IMR-90 (cell line): ENCODE measurements around the gene HOXB1. TPM values are rescaled to one million over a fixed set of nuclear protein-coding genes. Genes with fewer than 3 reads are reported as not detected.

Experiments used
- ATAC-seq: fragments of 200-7000 bp; cut with Tn5 transposase; 2 replicates; pipeline ENCODE4 v1.9.1; 2020; ENCODE audit warnings: low read depth, mild to moderate bottlenecking, moderate library complexity
- BruUV-seq: library from RNA; stranded (reverse); fragments of 400-500 nt; replicated peaks from 2 replicates; lab custom pipeline; 2021; lab: Mats Ljungman, UMichigan
- CTCF ChIA-PET: fragments of 300-600 bp; formaldehyde crosslinking; extraction: SDS; loops from one replicate; lab custom pipeline; 2021; ENCODE audit warnings: antibody characterized with exemption; lab: Yijun Ruan, JAX
- POLR2A ChIA-PET: fragments of 300-600 bp; sonication (Branson Sonifier 250); formaldehyde crosslinking; loops from one replicate; lab custom pipeline; 2022; ENCODE audit warnings: antibody characterized with exemption; ENCODE audit not compliant: unreplicated experiment; lab: Charles Lee
- DNase-seq: peaks from one replicate; pipeline ENCODE4 v3.0.0; 2013
- H2AFZ ChIP-seq: replicated peaks from 2 replicates; pipeline ENCODE3; 2013; ENCODE audit warnings: low read length, mild to moderate bottlenecking; ENCODE audit not compliant: poor library complexity
- H2AK5ac ChIP-seq: 2 replicates; pipeline ENCODE4 v1.6.1; 2013; ENCODE audit warnings: low read depth, low read length, inconsistent platforms
- H2AK9ac ChIP-seq: replicated peaks from 2 replicates; pipeline ENCODE3; 2013; ENCODE audit warnings: mild to moderate bottlenecking, low read depth, low read length, moderate library complexity; ENCODE audit not compliant: poor library complexity
- H2BK120ac ChIP-seq: 2 replicates; pipeline ENCODE4 v1.6.1; 2013; ENCODE audit warnings: low read depth, low read length, inconsistent platforms
- H2BK15ac ChIP-seq: 3 replicates; pipeline ENCODE4 v1.6.1; 2013; ENCODE audit warnings: low read depth, low read length, inconsistent platforms
- H2BK20ac ChIP-seq: 2 replicates; pipeline ENCODE4 v1.6.1; 2013; ENCODE audit warnings: low read depth, mild to moderate bottlenecking, inconsistent platforms, low read length, moderate library complexity
- H2BK5ac ChIP-seq: 2 replicates; pipeline ENCODE4 v1.6.1; 2013; ENCODE audit warnings: mild to moderate bottlenecking, low read depth, low read length, inconsistent platforms; ENCODE audit not compliant: poor library complexity, severe bottlenecking
- H3K14ac ChIP-seq: replicated peaks from 2 replicates; pipeline ENCODE4 v1.6.1; 2013; ENCODE audit warnings: low read depth, low read length, inconsistent platforms
- H3K18ac ChIP-seq: 2 replicates; pipeline ENCODE4 v1.6.1; 2013; ENCODE audit warnings: low read depth, low read length, control low read depth
- H3K23ac ChIP-seq: 2 replicates; pipeline ENCODE4 v1.6.1; 2013; ENCODE audit warnings: low read depth, low read length, inconsistent platforms
- H3K27ac ChIP-seq: 2 replicates; pipeline ENCODE4 v1.5.1; 2013; ENCODE audit warnings: mild to moderate bottlenecking, control low read depth, low read length; ENCODE audit not compliant: insufficient read depth
- H3K27me3 ChIP-seq: 2 replicates; pipeline ENCODE4 v1.6.1; 2013; ENCODE audit warnings: low read length; ENCODE audit not compliant: control insufficient read depth, insufficient read depth
- H3K36me3 ChIP-seq: 2 replicates; pipeline ENCODE4 v1.6.1; 2013; ENCODE audit warnings: low read length, mixed read lengths; ENCODE audit not compliant: control insufficient read depth, insufficient read depth
- H3K4ac ChIP-seq: 2 replicates; pipeline ENCODE4 v1.6.1; 2013; ENCODE audit warnings: low read depth, low read length, inconsistent platforms
- H3K4me1 ChIP-seq: 2 replicates; pipeline ENCODE4 v1.6.1; 2013; ENCODE audit warnings: low read length, mixed read lengths; ENCODE audit not compliant: control insufficient read depth, insufficient read depth
- H3K4me2 ChIP-seq: 2 replicates; pipeline ENCODE4 v1.6.1; 2013; ENCODE audit warnings: low read depth, mild to moderate bottlenecking, control low read depth, low read length, moderate library complexity
- H3K4me3 ChIP-seq: 2 replicates; pipeline ENCODE4 v1.5.1; 2013; ENCODE audit warnings: low read depth, mild to moderate bottlenecking, control low read depth, low read length, moderate library complexity; ENCODE audit not compliant: insufficient read depth
- H3K56ac ChIP-seq: 2 replicates; pipeline ENCODE4 v1.6.1; 2013; ENCODE audit warnings: low read length, inconsistent platforms; ENCODE audit not compliant: insufficient read depth; ENCODE audit errors: extremely low read depth
- H3K79me1 ChIP-seq, 2 experiments: 2 replicates each; pipeline ENCODE4 v1.6.1; 2013; ENCODE audit warnings: low read length in 2 of 2, inconsistent platforms in 1 of 2, low read depth in 1 of 2
- H3K9ac ChIP-seq: 2 replicates; pipeline ENCODE4 v1.6.1; 2013; ENCODE audit warnings: low read depth, low read length, control low read depth
- H3K9me1 ChIP-seq: 2 replicates; pipeline ENCODE4 v1.6.1; 2013; ENCODE audit warnings: low read length, inconsistent platforms; ENCODE audit not compliant: insufficient read depth
- H3K9me3 ChIP-seq: 2 replicates; pipeline ENCODE4 v1.6.1; 2013; ENCODE audit warnings: low read length; ENCODE audit not compliant: control insufficient read depth, insufficient read depth
- H4K20me1 ChIP-seq: 2 replicates; pipeline ENCODE4 v1.6.1; 2013; ENCODE audit warnings: low read length, inconsistent platforms; ENCODE audit not compliant: insufficient read depth
- H4K5ac ChIP-seq: 2 replicates; pipeline ENCODE4 v1.6.1; 2013; ENCODE audit warnings: mild to moderate bottlenecking, low read depth, low read length, control low read depth
- H4K8ac ChIP-seq, 2 experiments: 2 replicates each; pipeline ENCODE4 v1.6.1; 2013; ENCODE audit warnings: low read depth in 2 of 2, low read length in 2 of 2, control low read depth in 1 of 2, inconsistent platforms in 1 of 2
- H4K91ac ChIP-seq: 2 replicates; pipeline ENCODE4 v1.6.1; 2013; ENCODE audit warnings: low read depth, low read length, inconsistent platforms; ENCODE audit not compliant: insufficient read depth
- BHLHE40 ChIP-seq: fragments of 150-350 bp; IDR thresholded peaks from 2 replicates; pipeline ENCODE4 v1.6.1; 2016; ENCODE audit warnings: mild to moderate bottlenecking, low read depth, low read length
- CEBPB ChIP-seq: IDR thresholded peaks from 2 replicates; pipeline ENCODE4 v1.6.1; 2012; ENCODE audit warnings: low read depth, low read length, improper control_type of control experiment
- CHD1 ChIP-seq: IDR thresholded peaks from 2 replicates; pipeline ENCODE4 v1.6.1; 2012; ENCODE audit warnings: low read depth, low read length, improper control_type of control experiment
- CTCF ChIP-seq: conservative IDR thresholded peaks from 2 replicates; pipeline ENCODE4 v1.5.1; 2012; ENCODE audit warnings: mild to moderate bottlenecking, low read depth, low read length, improper control_type of control experiment
- ELK1 ChIP-seq: fragments of 150-350 bp; IDR thresholded peaks from 2 replicates; pipeline ENCODE4 v1.6.1; 2016; ENCODE audit warnings: low read depth, mild to moderate bottlenecking, low read length, moderate library complexity, borderline replicate concordance
- FOS ChIP-seq: fragments of 150-350 bp; IDR thresholded peaks from 2 replicates; pipeline ENCODE4 v1.6.1; 2016; ENCODE audit warnings: low read depth, low read length
- MAFK ChIP-seq: IDR thresholded peaks from 2 replicates; pipeline ENCODE4 v1.6.1; 2012; ENCODE audit warnings: low read depth, low read length, improper control_type of control experiment
- MAZ ChIP-seq: IDR thresholded peaks from 2 replicates; pipeline ENCODE4 v1.6.1; 2012; ENCODE audit warnings: low read depth, mild to moderate bottlenecking, low read length, improper control_type of control experiment, moderate library complexity, borderline replicate concordance
- MXI1 ChIP-seq: IDR thresholded peaks from 2 replicates; pipeline ENCODE4 v1.6.1; 2012; ENCODE audit warnings: low read depth, mild to moderate bottlenecking, low read length, moderate library complexity, borderline replicate concordance
- NFE2L2 ChIP-seq: fragments of 150-350 bp; IDR thresholded peaks from 2 replicates; pipeline ENCODE4 v1.6.1; 2016; ENCODE audit warnings: low read depth, mild to moderate bottlenecking, low read length
- POLR2A ChIP-seq: IDR thresholded peaks from 2 replicates; pipeline ENCODE4 v1.6.1; 2012; ENCODE audit warnings: mild to moderate bottlenecking, low read depth, low read length
- RAD21 ChIP-seq: IDR thresholded peaks from 2 replicates; pipeline ENCODE4 v1.6.1; 2012; ENCODE audit warnings: low read length, improper control_type of control experiment
- RCOR1 ChIP-seq: IDR thresholded peaks from 2 replicates; pipeline ENCODE4 v1.6.1; 2012; ENCODE audit warnings: mild to moderate bottlenecking, low read length, improper control_type of control experiment; ENCODE audit not compliant: insufficient replicate concordance
- RFX5 ChIP-seq: IDR thresholded peaks from 2 replicates; pipeline ENCODE4 v1.8.0; 2012; ENCODE audit warnings: low read depth, mild to moderate bottlenecking, low read length, moderate library complexity
- SMC3 ChIP-seq: fragments of 150-350 bp; IDR thresholded peaks from 2 replicates; pipeline ENCODE4 v1.6.1; 2016; ENCODE audit warnings: low read depth, mild to moderate bottlenecking, antibody characterized with exemption, low read length, moderate library complexity
- WGBS, 2 experiments: methylation state at CpG; one replicate each; pipeline versions ENCODE4 v1.1.5 to v1.1.7; 2013; ENCODE audit warnings: missing lambda C conversion rate in 2 of 2; ENCODE audit not compliant: insufficient read length in 1 of 2; ENCODE audit errors: extremely low coverage in 2 of 2; 5-methylcytosine and 5-hydroxymethylcytosine counted together
- dilution Hi-C: fragments of 300-500 bp; cut with HindIII; formaldehyde crosslinking; loops from one replicate; pipeline ENCODE4 v1.14.3; 2018; ENCODE audit warnings: low sequenced_read_pairs; ENCODE audit not compliant: unreplicated experiment
- in situ Hi-C: fragments of 300-500 bp; cut with MboI; formaldehyde crosslinking; loops from 3 replicates; pipeline ENCODE4 v1.14.3; 2019; ENCODE audit warnings: low sequenced_read_pairs, inconsistent platforms, mixed read lengths
- intact Hi-C: fragments of 100-400 bp; cut with micrococcal nuclease; formaldehyde crosslinking; loops from 2 replicates; pipeline ENCODE4 v1.10.0; 2022
- polyA plus RNA-seq, 3 experiments: library from polyadenylated mRNA; depleted of rRNA; stranded (reverse); fragments of >200 nt; gene quantifications; 2 replicates each; pipeline ENCODE4 v1.2.3, GENCODE V29; 2012; ENCODE audit warnings: low replicate concordance in 1 of 3
- total RNA-seq: library from RNA; depleted of rRNA; stranded (reverse); fragments of >200 nt; gene quantifications from 2 replicates; pipeline ENCODE4 v1.2.3, GENCODE V29; 2012

Gene HOXB1
- total and polyA plus RNA-seq, 2 of the 4 experiments (the other 2 are of a cell fraction) = not detected

DNA sequence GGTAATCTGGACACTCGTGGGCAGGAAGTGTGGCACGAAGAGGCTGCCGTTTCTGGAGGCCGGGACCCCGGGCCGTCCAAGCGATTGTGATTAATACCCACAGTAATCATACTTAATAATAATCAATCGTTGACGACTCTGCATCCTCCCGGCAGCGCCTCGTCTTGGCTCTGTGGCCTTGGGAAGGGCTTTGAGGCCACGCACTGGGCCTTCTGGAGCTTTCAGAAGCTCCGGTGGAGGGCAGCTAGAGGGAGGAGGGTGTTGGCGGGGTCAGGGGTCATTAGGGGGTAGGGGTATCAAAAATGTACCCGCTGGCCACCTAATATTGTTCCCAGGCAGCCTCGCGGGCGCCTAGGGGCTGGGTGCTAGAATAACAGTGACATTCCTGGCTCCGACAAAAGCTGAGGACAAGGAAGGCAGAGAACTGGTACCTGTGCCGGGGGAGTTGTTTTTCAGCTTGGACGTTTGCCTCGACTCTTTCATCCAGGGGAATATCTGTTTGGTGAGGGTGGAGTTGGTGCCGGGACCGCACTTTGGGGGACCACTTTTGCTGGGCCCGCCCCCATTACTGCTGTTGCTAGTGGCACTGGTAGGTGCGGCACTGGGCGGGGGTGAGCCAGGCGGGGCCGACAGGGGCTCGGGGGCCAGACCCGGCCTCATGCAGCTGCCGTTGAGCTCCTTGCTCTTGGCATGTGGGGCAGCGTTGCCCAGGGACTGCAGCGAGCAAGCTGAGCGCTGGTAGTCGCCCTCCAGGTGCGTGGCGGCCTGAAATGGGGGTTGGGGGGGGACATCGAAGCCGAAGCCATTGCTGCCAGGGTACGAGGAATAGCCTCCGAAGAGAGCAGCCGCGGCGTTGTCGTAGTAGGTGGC is 21.0 kb upstream of the HOXB1 start:
- peak overlapping the region; percentile 76 to 89 for H4K8ac ChIP-seq
- peak overlapping the region; percentile 73 for H3K56ac ChIP-seq
- in situ Hi-C loops (no loop called here), intact Hi-C loops (no loop called here), dilution Hi-C loops (no loop called here)
- H3K79me1 ChIP-seq = peaks cover 4 to 9% of the 10 kb centered on the region in 2 experiments; a peak in 2 of 4 replicates
- H2BK20ac ChIP-seq = peak overlapping the region; percentile 26
- 2% methylated on average over 13 of the region's 47 CpGs; no CpG with 5 or more reads in 1 of the 2 experiments for WGBS, 2 experiments
- peak overlapping the region; percentile 91 for H3K23ac ChIP-seq
- ChIA-PET POLR2A (interaction anchor here (0.7 to 1.3 kb wide), 3 partner anchors 31 to 60 kb away, joined by 3 to 5 read pairs (median 4); no protein-coding TSS in a partner anchor), CTCF (no interaction called here)
- peak overlapping the region; percentile 73 for H3K9ac ChIP-seq
- peak overlapping the region; percentile 66 for H2AK9ac ChIP-seq
- peak overlapping the region; percentile 83 for H3K14ac ChIP-seq
- H3K4me2 ChIP-seq = peak overlapping the region; percentile 68
- H2BK5ac ChIP-seq = peak overlapping the region; percentile 93
- DNase-seq = peak; percentile 32
- H3K9me3 ChIP-seq = no peaks in the 10 kb centered on the region
- H2BK15ac ChIP-seq = peak overlapping the region; percentile 54; the same call in 2 of the 3 replicates
- H2BK120ac ChIP-seq = peak overlapping the region; percentile 89
- H2AK5ac ChIP-seq = peak overlapping the region; percentile 59
- no TSS peak for BruUV-seq
- H3K4ac ChIP-seq = peak overlapping the region; percentile 94
- H3K4me1 ChIP-seq = peaks cover 42% of the 10 kb centered on the region
- ATAC-seq = no peak
- H3K27me3 ChIP-seq = no peaks in the 10 kb centered on the region
- H4K5ac ChIP-seq = peak overlapping the region; percentile 66
- H4K91ac ChIP-seq = peak overlapping the region; percentile 88
- peak overlapping the region; percentile 24 for H2AFZ ChIP-seq
- H3K9me1 ChIP-seq = no peaks in the 10 kb centered on the region
- H4K20me1 ChIP-seq = 0 out of 2 replicates have a peak, but pooled peaks cover under 1% of the 10 kb centered on the region
- peak overlapping the region; percentile 58 for H3K18ac ChIP-seq
- peak overlapping the region; percentile 96 for H3K27ac ChIP-seq
- H3K36me3 ChIP-seq = peaks cover 33% of the 10 kb centered on the region
- peak overlapping the region; percentile 2; the same call in 1 of the 2 replicates for H3K4me3 ChIP-seq
- TF ChIP-seq MAZ (no peak; the same call in 1 of the 2 replicates), ELK1 (no peak), BHLHE40 (no peak), CTCF (no peak), RAD21 (no peak), RFX5 (no peak), NFE2L2 (no peak), POLR2A (no peak), SMC3 (no peak), FOS (no peak), MAFK (no peak), CEBPB (no peak), CHD1 (no peak), MXI1 (no peak), RCOR1 (no peak)
